Measurements from ENCODE around the gene CLN6.
"Not testable (repeated sequence)": the region's sequence is repeated elsewhere in the genome, so short reads cannot be mapped to it uniquely, and the experiment has no call there.

CLN6 gene

DNA sequence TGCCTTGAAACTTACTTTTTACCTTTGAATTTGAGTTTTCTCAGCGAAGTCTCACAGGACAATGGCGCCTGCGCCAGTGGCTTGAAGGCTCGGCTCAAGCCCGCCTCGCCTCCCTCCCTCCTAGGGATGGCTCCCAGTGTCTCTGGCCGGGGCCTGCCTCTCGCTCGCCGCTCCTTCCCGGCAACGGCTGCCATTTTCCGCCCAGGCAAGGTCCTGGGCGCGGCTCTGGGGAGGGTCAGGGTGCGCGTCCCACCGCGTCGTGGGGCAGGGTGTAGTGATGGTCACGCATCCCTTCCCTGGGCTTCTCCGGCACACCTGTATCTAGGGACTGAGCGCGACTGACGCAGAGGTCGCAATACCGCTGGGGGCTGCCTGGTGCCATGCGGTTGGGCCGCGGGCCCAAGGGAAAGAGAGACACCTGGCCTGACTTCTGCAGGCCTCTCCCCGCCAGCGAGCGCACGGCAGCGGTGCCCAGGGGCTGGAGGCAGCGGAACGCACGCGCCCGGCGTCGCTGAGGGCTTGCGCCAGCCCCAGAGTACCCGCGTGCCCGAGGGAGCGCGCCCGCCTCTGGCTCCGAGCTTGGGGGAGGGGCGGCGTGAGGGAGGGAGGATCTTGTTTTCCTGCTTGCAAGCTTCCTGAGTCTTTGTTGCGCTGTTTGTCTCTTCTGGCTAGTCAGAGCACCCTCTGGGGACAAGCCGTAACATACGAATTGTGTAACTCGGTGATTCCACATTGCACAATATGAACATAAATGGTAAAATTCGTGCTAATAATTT lies 27.3 kb upstream of the CLN6 start:
- peak; percentile 38 to 63 for DNase-seq (ENCODE audit: low read depth in 2 of 2)

DNA sequence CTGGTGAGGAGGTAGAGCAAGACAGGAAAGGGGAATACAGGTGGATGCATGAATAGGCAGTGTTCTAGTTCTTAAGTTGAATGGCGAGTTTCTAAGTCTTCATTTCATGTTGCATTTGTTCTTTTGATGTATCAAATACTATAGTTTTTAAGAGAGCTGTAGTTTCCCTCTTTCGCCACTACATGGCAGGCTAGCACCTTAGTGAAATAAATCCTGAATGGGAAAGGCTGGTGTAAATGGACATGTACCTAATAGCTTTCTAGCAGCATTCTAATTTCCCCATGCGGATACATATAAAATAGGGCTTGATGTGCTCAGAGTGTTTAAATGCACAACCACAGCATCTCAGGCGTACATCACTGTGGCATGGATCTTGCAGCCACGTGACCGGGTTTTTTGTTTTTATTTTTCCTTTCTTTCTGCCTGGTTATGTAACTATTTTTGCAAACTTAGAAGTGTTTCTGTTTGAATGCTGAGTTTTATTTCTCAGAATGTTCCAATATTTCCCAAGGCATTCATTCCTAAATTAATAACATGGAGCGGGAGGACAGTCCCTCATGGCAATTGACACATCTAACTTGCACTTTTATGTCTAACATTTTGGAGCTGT lies 23.5 kb upstream of the CLN6 start:
- no peak for DNase-seq (ENCODE audit: low read depth in 2 of 2)

DNA sequence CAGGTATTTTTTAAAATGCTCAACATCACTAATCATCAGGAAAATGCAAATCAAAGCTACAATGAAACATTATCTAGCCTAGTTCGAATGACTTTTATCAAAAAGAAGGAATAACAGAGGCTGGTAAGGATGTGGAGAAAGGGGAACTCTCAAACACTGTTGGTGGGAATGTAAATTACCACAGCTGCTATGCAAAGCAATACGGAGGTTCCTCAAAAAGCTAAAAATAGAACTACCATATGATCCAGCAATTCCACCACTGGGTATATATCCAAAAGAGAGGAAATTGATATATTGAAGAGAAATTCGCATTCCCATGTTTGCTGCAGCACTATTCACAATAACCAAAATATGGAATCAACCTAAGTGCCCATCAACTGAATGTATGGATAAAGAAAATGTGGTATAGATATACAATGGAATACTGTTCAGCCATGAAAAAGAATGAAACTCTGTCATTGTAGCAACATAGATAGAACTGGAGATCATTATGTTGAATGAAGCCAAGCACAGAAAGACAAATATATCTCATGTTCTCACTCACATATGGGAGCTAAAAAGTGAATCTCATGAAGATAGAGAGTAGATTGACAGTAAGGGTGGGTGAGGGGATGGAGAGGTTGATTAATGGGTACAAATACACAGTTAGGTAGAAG lies 19.7 kb upstream of the CLN6 start:
- DNase-seq (ENCODE audit: low read depth in 2 of 2) = no peak

DNA sequence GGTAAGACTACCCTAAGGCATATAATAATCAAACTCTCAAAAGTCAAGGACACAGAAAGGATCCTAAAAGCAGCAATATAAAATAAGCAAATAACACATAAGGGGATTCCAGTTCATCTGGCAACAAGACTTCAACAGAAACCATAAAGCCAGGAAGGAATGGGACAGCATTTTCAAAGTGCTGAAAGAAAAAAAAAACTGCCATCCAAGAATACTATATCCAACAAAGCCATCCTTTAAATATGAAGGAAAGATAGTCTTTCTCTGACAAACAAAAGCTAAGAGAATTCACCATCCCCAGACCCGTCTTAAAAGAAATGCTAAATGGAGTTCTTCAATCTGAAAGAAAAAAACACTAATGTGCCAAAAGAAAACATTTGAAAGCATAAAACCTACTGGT lies 14.7 kb upstream of the CLN6 start:
- no peak for DNase-seq (ENCODE audit: low read depth in 2 of 2)

DNA sequence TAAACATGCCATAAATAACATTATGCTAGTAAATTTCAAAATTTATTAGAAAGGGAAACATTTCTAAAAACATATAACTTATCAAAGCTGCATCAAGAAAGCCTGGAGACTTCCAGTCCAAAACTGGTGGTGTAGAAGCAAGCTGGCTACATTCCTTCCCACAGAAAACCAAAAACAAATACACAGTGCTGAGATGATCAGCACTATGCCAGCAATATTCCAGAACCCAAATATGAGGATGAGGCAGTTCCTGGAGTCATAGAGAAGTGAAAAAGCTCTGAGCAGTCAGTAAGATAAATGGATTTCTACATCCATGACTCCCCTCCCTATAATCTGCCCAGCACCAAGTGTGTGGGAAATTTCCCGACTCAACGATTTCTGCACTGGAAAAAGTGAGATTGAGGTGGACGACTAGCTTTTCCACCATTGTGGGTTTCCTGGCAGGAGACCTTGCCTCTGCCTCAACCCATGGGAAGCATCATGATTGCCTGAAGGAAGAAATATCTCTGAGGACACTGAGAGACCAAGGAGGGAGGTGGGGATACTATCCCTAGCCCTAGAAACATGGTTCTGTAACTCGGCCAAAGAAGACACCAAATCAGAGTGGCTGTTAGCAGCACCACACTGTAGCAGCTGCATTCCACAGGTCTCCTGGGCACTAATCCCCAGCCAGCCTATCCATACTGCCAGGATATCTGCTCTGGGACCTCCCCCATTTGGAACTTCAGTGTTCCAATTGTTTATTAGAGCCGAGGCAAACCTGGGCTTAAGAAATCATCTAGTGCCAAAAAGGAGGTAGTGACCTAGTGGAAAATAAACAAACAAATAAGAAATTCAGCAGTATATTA lies 11.8 kb upstream of the CLN6 start:
- no peak for DNase-seq (ENCODE audit: low read depth in 2 of 2)

DNA sequence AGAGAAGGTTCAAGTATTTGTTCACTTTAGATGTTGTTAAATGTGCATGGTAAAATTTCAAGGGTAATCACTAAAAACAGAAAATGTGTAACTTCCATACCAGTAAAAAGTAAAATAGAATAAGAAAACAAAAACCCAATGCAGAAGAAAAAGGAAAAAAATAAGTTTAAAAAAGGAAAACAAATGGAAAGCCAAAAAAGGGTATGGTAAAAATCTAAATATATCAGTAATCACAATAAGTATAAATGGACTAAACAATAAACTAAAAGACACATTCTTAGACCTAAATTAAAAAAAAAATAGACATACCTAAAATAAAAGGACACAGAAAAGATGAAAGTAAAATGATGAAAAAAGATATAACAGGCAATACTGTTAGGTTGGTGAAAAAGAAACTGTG lies 9.5 kb upstream of the CLN6 start:
- no peak for DNase-seq (ENCODE audit: low read depth in 2 of 2)

DNA sequence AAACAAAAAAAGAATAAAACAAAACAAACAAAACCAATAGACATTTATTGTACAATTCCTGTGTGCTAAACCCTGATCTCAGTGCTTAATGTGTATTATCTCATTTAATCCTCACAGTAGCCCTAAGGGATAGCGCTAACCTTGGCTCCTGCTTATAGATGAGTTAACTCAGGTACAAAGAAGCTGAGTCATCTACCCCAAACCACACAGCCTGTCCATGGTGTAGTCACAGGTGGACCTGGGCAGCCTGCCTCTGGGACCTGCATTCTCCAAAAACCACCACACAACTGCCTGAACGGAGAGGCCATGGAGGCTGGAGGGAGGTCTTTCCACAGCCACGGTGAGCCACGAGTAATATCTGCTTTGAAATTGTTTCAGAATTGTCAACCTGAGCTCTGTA lies 5.5 kb upstream of the CLN6 start:
- no peak for DNase-seq (ENCODE audit: low read depth in 2 of 2)

DNA sequence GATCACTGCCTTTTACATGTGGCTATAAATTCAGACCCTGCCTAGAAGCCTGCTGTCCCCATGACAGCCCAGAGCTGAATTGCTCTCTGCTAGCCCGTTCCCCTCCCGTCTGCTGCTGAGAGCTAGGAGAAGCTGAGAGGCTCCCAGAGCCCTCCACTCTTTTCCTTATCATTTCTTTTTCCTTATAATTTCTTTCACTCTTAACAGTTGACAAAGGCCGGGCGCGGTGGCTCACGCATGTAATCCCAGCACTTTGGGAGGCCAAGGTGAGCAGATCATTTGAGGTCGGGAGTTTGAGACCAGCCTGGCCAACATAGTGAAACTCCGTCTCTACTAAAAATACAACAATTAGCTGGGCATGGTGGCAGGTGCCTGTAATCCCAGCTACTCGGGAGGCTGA lies 5.0 kb upstream of the CLN6 start:
- not testable (repeated sequence) for DNase-seq (ENCODE audit: low read depth in 2 of 2)

DNA sequence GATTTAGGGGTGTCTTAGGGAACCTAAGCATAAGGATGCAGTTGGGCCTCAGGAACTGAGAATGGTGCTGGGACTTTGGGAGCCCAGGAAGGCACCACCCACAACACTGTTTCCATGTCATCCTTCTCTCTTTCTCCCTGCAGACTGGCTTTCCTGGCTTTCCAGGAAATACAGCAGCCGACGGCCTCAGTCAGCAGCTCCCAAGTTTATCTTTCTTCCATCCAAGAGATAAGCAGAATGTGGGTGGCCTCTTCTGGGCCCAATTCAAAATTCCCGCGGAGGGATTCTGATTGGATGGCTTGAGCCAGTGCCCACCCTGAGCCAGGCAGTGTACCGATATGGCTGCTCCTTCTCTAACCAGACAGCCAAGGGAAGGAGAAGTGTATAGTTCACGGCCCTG lies 4.5 kb upstream of the CLN6 start:
- DNase-seq (ENCODE audit: low read depth in 2 of 2) = no peak

DNA sequence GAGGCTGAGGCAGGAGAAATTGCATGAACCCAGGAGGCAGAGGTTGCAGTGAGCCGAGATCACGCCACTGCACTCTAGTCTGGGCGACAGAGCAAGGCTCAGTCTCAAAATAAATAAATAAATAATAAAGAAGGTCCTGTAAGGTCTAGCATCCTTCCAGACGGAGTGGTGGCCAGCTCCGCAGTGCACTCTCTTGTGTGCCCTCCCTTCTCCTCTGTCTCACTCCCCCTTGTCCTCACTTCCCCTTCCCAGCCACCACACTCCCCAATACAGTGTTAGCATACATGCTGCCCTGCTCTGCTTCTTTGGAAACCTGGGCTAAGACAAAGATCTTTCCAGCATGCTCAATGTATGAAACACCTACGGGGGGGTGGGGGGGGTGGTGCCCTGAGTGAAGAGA lies 3.4 kb upstream of the CLN6 start:
- DNase-seq (ENCODE audit: low read depth in 2 of 2) = no peak

DNA sequence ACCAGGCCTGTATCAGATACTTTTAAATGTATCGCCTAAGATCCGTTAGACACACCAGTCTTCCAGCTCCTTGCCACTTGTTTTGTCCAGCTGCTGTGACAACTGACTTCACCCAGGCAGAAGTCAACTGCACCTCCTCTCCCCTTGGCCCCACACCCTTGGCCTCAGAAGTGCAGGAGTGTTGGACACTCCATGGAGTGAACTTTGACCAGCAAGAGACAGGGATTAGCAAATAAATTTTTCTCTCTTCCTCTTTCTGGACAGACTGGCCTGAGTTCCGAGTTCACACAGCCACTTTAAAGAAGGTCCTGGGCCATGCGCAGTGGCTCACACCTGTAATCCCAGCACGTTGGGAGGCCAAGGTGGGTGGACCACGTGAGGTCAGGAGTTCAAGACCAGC lies 2.9 kb upstream of the CLN6 start:
- DNase-seq (ENCODE audit: low read depth in 2 of 2) = no peak

DNA sequence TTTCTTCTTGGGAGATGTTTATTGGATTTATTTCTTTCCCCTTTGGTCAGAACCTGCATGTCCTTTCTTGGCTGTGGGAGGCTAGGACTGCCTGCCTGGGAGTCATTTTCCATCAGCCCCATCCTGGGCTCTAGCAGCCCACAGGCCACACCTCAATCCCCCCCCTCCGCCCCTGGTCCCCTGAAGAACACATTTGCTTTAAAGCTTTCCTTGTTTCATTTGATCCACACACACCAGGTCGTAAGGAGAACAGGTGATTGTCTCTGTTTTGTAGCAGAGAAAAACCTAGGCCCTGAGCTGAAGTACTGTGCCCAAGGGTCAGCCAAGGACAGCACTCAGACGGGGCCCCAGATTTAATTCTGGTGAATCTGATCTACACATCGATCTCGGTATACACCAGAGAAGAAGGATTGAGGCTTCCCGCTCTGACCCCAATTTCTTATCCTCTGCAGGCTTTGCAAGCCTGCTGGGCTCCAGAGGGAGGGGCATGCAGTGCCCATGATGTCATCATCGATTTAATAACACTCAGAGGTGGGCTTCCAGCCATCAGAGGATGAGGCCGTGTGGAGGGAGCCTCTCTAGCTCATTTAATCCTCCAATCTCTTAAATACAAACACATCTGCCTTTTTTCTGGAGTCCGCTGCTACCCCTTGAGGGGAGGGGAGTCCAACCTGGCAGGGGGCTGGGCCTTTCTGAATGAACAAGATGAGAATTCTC lies 1.7 kb upstream of the CLN6 start:
- no peak for DNase-seq (ENCODE audit: low read depth in 2 of 2)

DNA sequence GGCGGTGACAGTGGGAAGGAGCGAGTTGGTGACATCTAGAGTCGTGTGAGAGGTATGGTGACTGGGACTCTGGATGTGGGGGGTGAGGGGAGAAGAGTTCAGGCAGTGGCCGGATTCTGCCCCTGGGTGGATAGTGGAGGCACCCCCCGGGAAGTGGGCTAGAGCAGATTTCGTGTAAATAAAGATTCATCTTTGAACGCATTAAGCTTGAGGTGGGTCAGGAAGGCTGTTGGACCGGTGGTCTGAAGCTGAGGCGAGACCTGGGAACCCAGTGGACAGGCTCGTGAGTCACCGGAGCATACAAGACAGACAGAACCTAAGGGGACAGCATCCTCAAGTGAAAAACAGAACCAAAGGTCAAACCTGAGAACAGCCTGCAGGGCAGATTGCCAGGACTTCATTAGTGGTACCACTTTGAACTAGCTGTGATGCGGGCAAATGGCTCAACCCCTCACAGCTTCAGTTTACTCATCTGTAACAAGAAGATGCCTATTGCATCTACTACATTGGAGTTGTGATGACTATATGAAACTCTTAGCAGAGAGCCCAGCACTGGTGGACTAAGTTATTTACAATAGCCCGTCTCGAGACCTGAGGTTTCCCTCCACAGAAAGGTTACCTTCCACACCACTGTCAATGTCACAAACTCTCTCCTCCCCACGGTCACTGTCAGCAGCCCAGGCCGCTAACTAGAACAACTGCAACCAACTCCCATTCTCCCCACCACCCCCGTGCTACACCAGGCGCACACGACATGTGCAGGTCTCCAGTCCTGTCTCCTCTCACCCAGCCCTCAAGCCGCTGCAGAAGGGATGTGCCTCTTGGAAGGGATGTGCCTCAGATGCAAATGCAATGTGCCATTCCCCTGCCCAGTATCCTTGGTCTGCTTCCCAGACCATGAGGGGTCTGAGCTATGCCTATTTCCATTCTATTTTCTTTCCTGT lies 901 bp upstream of the CLN6 start:
- DNase-seq (ENCODE audit: low read depth in 2 of 2) = no peak

DNA sequence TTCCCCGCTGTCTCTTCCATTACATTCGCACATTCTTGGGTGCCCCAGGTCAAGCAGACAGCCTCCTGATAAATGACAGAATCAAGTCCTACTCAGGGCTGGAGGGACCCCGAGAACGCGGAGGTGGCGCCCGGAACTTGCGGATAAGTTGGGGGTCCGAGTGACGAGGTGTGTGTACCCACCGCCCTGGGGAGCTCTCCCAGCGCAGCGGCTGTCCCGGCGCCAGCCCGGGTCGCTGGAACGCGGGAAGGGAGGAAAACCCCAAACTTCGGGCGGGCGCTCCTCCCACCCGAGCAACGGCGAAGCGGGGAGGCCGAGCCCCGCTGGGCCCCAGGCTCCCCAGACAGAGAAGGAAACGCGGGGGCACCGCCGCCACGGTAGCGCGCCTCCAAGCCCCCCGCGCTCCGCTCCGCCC lies 550 bp downstream of the CLN6 start:
- no peak for DNase-seq (ENCODE audit: low read depth in 2 of 2)

DNA sequence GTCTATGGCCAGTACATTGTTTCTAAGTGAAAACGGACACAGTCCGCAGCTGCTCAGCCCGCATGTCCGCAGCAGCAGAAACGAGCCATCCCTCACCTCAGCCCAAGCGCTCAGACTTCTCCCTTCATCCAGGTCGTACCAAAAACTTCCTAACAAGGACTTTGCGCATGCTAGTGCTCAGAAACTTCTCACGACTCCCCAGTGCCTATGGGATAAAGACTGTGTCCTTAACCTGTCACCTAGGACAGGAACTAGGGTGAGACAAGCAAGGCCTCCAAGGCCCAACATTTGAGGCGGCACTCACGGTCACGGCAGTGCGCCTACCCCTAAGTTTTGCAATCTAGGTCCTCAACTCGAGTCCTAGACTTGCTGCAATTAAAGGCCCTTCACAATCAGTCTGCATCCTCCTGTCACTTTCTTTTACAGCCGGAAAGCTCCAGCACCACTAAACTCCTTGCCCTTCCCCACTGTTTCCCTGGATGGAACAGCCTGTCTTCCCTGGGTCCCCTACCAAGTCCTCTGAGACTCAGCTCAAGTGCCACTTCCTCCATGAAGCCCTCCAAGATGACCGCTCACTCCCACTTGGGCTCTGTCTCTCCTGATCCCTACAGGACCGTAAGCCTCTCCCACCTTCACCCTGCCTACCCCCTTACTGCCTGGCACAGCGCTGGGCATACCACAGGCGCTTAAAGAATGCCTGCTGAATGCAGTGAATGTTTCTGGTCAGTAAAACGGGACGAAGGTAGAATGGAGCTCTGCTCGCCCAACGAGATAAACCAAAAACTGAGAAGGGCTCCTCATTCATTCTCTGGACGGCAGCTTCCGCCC lies 1.2 kb downstream of the CLN6 start:
- DNase-seq (ENCODE audit: low read depth in 2 of 2) = no peak

DNA sequence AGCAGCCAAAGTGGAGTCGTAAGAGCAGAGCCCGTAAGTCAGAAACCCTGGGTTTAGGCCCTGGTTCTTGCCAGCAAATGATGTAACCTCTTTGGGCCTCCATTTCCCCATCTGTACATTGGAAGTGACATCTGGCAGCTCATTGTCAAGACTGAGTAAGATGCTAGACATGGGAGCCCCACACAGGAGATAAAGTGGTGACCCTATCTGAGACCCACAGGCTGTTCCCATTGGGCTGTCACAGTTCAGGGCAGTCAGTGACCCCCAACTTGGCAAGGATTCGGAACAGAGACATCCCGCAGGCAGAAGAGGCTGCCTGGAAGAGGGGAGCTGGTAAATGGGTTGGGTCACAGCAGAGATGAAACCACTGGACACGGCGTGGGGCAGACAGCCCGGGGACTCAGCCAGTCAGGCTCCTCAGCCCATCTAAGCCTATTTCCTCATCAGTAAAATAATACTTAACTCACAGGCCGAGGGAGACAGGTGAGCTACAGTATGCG lies 1.8 kb downstream of the CLN6 start:
- DNase-seq (ENCODE audit: low read depth in 2 of 2) = no peak

DNA sequence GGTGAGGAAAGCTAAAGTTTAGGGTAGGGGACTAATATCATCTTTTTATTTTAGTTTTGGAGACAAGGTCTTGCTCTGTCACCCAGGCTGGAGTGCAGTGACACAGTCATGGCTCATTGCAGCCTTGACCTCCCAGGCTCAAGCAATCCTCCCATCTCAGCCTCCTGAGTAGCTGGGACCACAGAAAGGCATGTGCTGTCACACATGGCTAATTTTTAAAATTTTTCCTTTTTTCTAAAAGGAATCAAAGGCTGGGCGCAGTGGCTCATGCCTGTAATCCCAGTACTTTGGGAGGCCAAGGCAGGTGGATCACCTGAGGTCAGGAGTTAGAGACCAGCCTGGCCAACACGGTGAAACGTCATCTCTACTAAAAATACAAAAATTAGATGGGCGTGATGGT lies 4.1 kb downstream of the CLN6 start:
- not testable (repeated sequence) for DNase-seq (ENCODE audit: low read depth in 2 of 2)

DNA sequence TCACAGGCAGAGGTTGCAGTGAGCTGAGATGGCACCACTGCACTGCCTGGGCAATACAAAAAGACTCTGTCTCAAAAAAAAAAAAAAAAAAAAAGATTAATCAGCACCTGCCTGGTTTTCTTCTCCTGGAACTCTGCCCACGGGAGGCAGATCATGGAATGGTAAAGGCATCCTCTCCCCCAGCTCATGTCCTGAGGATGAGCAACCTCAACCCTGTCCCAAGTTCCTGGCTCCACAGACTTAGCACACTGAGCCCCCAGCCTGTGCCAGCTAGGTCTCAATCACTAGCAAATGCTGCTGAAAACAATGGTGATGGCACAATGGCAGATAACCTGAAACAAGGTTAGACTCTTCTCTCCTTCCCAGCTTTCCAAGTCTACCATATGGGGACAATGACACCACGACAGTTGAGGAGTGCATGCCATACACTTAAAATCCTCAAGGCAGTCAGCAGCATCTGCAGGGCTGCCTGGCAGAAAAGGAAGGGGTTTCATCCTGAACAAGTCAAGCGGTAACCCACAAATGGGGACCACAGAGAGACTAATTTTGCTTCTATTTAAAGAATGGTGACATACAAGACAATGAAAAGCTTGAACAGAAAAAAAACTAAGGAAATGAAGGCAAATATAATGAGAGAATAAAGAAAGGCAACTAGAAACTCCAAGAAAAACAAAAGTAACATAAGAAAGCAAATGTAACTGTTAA lies 4.8 kb downstream of the CLN6 start:
- DNase-seq (ENCODE audit: low read depth in 2 of 2) = no peak

DNA sequence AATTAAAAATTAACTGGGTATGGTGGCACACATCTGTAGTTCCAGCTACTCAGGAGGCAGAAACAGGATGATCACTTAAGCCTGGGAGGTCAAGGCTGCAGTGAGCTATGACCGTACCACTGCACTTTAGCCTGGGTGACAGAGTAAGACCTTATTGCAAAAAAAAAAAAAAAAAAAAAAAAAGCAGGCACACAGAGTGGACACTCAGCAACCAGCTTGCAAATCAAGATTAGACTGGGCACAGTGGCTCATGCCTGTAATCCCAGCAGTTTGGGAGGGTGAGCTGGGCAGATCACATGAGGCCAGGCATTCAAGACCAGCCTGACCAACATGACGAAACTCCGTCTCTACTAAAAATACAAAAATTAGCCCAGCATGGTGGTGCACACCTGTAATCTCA lies 5.4 kb downstream of the CLN6 start:
- DNase-seq (ENCODE audit: low read depth in 2 of 2) = no peak
